IMR-90 (cell line): ENCODE measurements around the gene CHST5. TPM values are rescaled to one million over a fixed set of nuclear protein-coding genes. Genes with fewer than 3 reads are reported as not detected.

ENCODE experiments used
- ATAC-seq: fragments of 200-7000 bp; cut with Tn5 transposase; 2 replicates; pipeline ENCODE4 v1.9.1; 2020; ENCODE audit warnings: low read depth, mild to moderate bottlenecking, moderate library complexity
- BruUV-seq: library from RNA; stranded (reverse); fragments of 400-500 nt; replicated peaks from 2 replicates; lab custom pipeline; 2021; lab: Mats Ljungman, UMichigan
- CTCF ChIA-PET: fragments of 300-600 bp; formaldehyde crosslinking; extraction: SDS; loops from one replicate; lab custom pipeline; 2021; ENCODE audit warnings: antibody characterized with exemption; lab: Yijun Ruan, JAX
- POLR2A ChIA-PET: fragments of 300-600 bp; sonication (Branson Sonifier 250); formaldehyde crosslinking; loops from one replicate; lab custom pipeline; 2022; ENCODE audit warnings: antibody characterized with exemption; ENCODE audit not compliant: unreplicated experiment; lab: Charles Lee
- DNase-seq: peaks from one replicate; pipeline ENCODE4 v3.0.0; 2013
- H2AFZ ChIP-seq: replicated peaks from 2 replicates; pipeline ENCODE3; 2013; ENCODE audit warnings: low read length, mild to moderate bottlenecking; ENCODE audit not compliant: poor library complexity
- H2AK5ac ChIP-seq: 2 replicates; pipeline ENCODE4 v1.6.1; 2013; ENCODE audit warnings: low read depth, low read length, inconsistent platforms
- H2AK9ac ChIP-seq: replicated peaks from 2 replicates; pipeline ENCODE3; 2013; ENCODE audit warnings: mild to moderate bottlenecking, low read depth, low read length, moderate library complexity; ENCODE audit not compliant: poor library complexity
- H2BK120ac ChIP-seq: 2 replicates; pipeline ENCODE4 v1.6.1; 2013; ENCODE audit warnings: low read depth, low read length, inconsistent platforms
- H2BK15ac ChIP-seq: 3 replicates; pipeline ENCODE4 v1.6.1; 2013; ENCODE audit warnings: low read depth, low read length, inconsistent platforms
- H2BK20ac ChIP-seq: 2 replicates; pipeline ENCODE4 v1.6.1; 2013; ENCODE audit warnings: low read depth, mild to moderate bottlenecking, inconsistent platforms, low read length, moderate library complexity
- H2BK5ac ChIP-seq: 2 replicates; pipeline ENCODE4 v1.6.1; 2013; ENCODE audit warnings: mild to moderate bottlenecking, low read depth, low read length, inconsistent platforms; ENCODE audit not compliant: poor library complexity, severe bottlenecking
- H3K14ac ChIP-seq: replicated peaks from 2 replicates; pipeline ENCODE4 v1.6.1; 2013; ENCODE audit warnings: low read depth, low read length, inconsistent platforms
- H3K18ac ChIP-seq: 2 replicates; pipeline ENCODE4 v1.6.1; 2013; ENCODE audit warnings: low read depth, low read length, control low read depth
- H3K23ac ChIP-seq: 2 replicates; pipeline ENCODE4 v1.6.1; 2013; ENCODE audit warnings: low read depth, low read length, inconsistent platforms
- H3K27ac ChIP-seq: 2 replicates; pipeline ENCODE4 v1.5.1; 2013; ENCODE audit warnings: mild to moderate bottlenecking, control low read depth, low read length; ENCODE audit not compliant: insufficient read depth
- H3K27me3 ChIP-seq: 2 replicates; pipeline ENCODE4 v1.6.1; 2013; ENCODE audit warnings: low read length; ENCODE audit not compliant: control insufficient read depth, insufficient read depth
- H3K36me3 ChIP-seq: 2 replicates; pipeline ENCODE4 v1.6.1; 2013; ENCODE audit warnings: low read length, mixed read lengths; ENCODE audit not compliant: control insufficient read depth, insufficient read depth
- H3K4ac ChIP-seq: 2 replicates; pipeline ENCODE4 v1.6.1; 2013; ENCODE audit warnings: low read depth, low read length, inconsistent platforms
- H3K4me1 ChIP-seq: 2 replicates; pipeline ENCODE4 v1.6.1; 2013; ENCODE audit warnings: low read length, mixed read lengths; ENCODE audit not compliant: control insufficient read depth, insufficient read depth
- H3K4me2 ChIP-seq: 2 replicates; pipeline ENCODE4 v1.6.1; 2013; ENCODE audit warnings: low read depth, mild to moderate bottlenecking, control low read depth, low read length, moderate library complexity
- H3K4me3 ChIP-seq: 2 replicates; pipeline ENCODE4 v1.5.1; 2013; ENCODE audit warnings: low read depth, mild to moderate bottlenecking, control low read depth, low read length, moderate library complexity; ENCODE audit not compliant: insufficient read depth
- H3K56ac ChIP-seq: 2 replicates; pipeline ENCODE4 v1.6.1; 2013; ENCODE audit warnings: low read length, inconsistent platforms; ENCODE audit not compliant: insufficient read depth; ENCODE audit errors: extremely low read depth
- H3K79me1 ChIP-seq, 2 experiments: 2 replicates each; pipeline ENCODE4 v1.6.1; 2013; ENCODE audit warnings: low read length in 2 of 2, inconsistent platforms in 1 of 2, low read depth in 1 of 2
- H3K9ac ChIP-seq: 2 replicates; pipeline ENCODE4 v1.6.1; 2013; ENCODE audit warnings: low read depth, low read length, control low read depth
- H3K9me1 ChIP-seq: 2 replicates; pipeline ENCODE4 v1.6.1; 2013; ENCODE audit warnings: low read length, inconsistent platforms; ENCODE audit not compliant: insufficient read depth
- H3K9me3 ChIP-seq: 2 replicates; pipeline ENCODE4 v1.6.1; 2013; ENCODE audit warnings: low read length; ENCODE audit not compliant: control insufficient read depth, insufficient read depth
- H4K20me1 ChIP-seq: 2 replicates; pipeline ENCODE4 v1.6.1; 2013; ENCODE audit warnings: low read length, inconsistent platforms; ENCODE audit not compliant: insufficient read depth
- H4K5ac ChIP-seq: 2 replicates; pipeline ENCODE4 v1.6.1; 2013; ENCODE audit warnings: mild to moderate bottlenecking, low read depth, low read length, control low read depth
- H4K8ac ChIP-seq, 2 experiments: 2 replicates each; pipeline ENCODE4 v1.6.1; 2013; ENCODE audit warnings: low read depth in 2 of 2, low read length in 2 of 2, control low read depth in 1 of 2, inconsistent platforms in 1 of 2
- H4K91ac ChIP-seq: 2 replicates; pipeline ENCODE4 v1.6.1; 2013; ENCODE audit warnings: low read depth, low read length, inconsistent platforms; ENCODE audit not compliant: insufficient read depth
- CTCF ChIP-seq: conservative IDR thresholded peaks from 2 replicates; pipeline ENCODE4 v1.5.1; 2012; ENCODE audit warnings: mild to moderate bottlenecking, low read depth, low read length, improper control_type of control experiment
- WGBS, 2 experiments: methylation state at CpG; one replicate each; pipeline versions ENCODE4 v1.1.5 to v1.1.7; 2013; ENCODE audit warnings: missing lambda C conversion rate in 2 of 2; ENCODE audit not compliant: insufficient read length in 1 of 2; ENCODE audit errors: extremely low coverage in 2 of 2; 5-methylcytosine and 5-hydroxymethylcytosine counted together
- dilution Hi-C: fragments of 300-500 bp; cut with HindIII; formaldehyde crosslinking; loops from one replicate; pipeline ENCODE4 v1.14.3; 2018; ENCODE audit warnings: low sequenced_read_pairs; ENCODE audit not compliant: unreplicated experiment
- in situ Hi-C: fragments of 300-500 bp; cut with MboI; formaldehyde crosslinking; loops from 3 replicates; pipeline ENCODE4 v1.14.3; 2019; ENCODE audit warnings: low sequenced_read_pairs, inconsistent platforms, mixed read lengths
- intact Hi-C: fragments of 100-400 bp; cut with micrococcal nuclease; formaldehyde crosslinking; loops from 2 replicates; pipeline ENCODE4 v1.10.0; 2022
- polyA plus RNA-seq, 3 experiments: library from polyadenylated mRNA; depleted of rRNA; stranded (reverse); fragments of >200 nt; gene quantifications; 2 replicates each; pipeline ENCODE4 v1.2.3, GENCODE V29; 2012; ENCODE audit warnings: low replicate concordance in 1 of 3
- total RNA-seq: library from RNA; depleted of rRNA; stranded (reverse); fragments of >200 nt; gene quantifications from 2 replicates; pipeline ENCODE4 v1.2.3, GENCODE V29; 2012

CHST5 gene
- total and polyA plus RNA-seq, 2 of the 4 experiments (the other 2 are of a cell fraction), result not detected

- no TSS peak for BruUV-seq
- no peak overlapping the region for H3K4ac ChIP-seq
- no peak overlapping the region for H3K27ac ChIP-seq
- dilution Hi-C loops, result no loop called here
- H3K4me3 ChIP-seq, result no peak overlapping the region
- H3K79me1 ChIP-seq, result no peaks in the 10 kb centered on the region
- no peak overlapping the region for H2AK5ac ChIP-seq
- 40% methylated on average over 1 of the region's 4 CpGs; no CpG with 5 or more reads in 1 of the 2 experiments for WGBS, 2 experiments
- no peak overlapping the region for H3K14ac ChIP-seq
- ChIA-PET POLR2A (no interaction called here), CTCF (interaction anchor here (1.5 kb wide), 1 partner anchor 14 kb away, joined by 4 read pairs; no protein-coding TSS in a partner anchor)
- TF ChIP-seq CTCF, result no peak
- peaks cover 2% of the 10 kb centered on the region; the same call in 1 of the 2 replicates for H3K27me3 ChIP-seq
- in situ Hi-C loops, result no loop called here
- no peak overlapping the region for H2BK120ac ChIP-seq
- no peak overlapping the region for H3K56ac ChIP-seq
- no peaks in the 10 kb centered on the region for H3K36me3 ChIP-seq
- ATAC-seq (no peak), DNase-seq (no peak)
- H3K23ac ChIP-seq, result no peak overlapping the region
- H3K9ac ChIP-seq, result no peak overlapping the region
- no peak overlapping the region for H4K5ac ChIP-seq
- no peak overlapping the region for H2AK9ac ChIP-seq
- no peaks in the 10 kb centered on the region for H4K20me1 ChIP-seq
- H2AFZ ChIP-seq, result no peak overlapping the region
- no peaks in the 10 kb centered on the region; the same call in 1 of the 2 replicates for H3K9me1 ChIP-seq
- H2BK15ac ChIP-seq, result no peak overlapping the region
- no peaks in the 10 kb centered on the region; the same call in 1 of the 2 replicates for H3K4me1 ChIP-seq
- H4K91ac ChIP-seq, result no peak overlapping the region
- H2BK20ac ChIP-seq, result no peak overlapping the region
- H3K9me3 ChIP-seq, result no peaks in the 10 kb centered on the region
- H4K8ac ChIP-seq, result no peak overlapping the region
- no peak overlapping the region for H3K4me2 ChIP-seq
- no peak overlapping the region for H2BK5ac ChIP-seq
- intact Hi-C loops, result no loop called here
- no peak overlapping the region for H3K18ac ChIP-seq
Observed at GRCh38 chr16:75502916-75503605, 32.8 kb downstream of the CHST5 start.
